ENCODE measurements around the gene OSBPL5. TPM values are rescaled to one million over a fixed set of nuclear protein-coding genes. Genes with fewer than 3 reads are reported as not detected.

OSBPL5 gene
- total and polyA plus RNA-seq, 8 donors, result 8.6 to 127 (median 25.2) TPM

- DNase-seq, result no peak
- WGBS, 5 donors, result 76 to 90% (median 84%) methylated on average over 6 of the region's 6 CpGs
- intact Hi-C loops (cut with DNase I; ENCODE audit: low total_unique reads), result no loop called here
These were observed 43.2 kb upstream of the OSBPL5 start for GRCh38 chr11:3208272-3208671.

GRCh38 chr11:3207526-3208189, 42.5 kb upstream of the OSBPL5 start:
- WGBS, 5 donors, result 75 to 82% (median 76%) methylated on average over 7 to 8 of the region's 8 CpGs
- H3K27ac ChIP-seq, result no peak overlapping the region
- TF ChIP-seq CTCF (IDR thresholded peaks at IDR 0.05), result no peak
- no peak for TF ChIP-seq POLR2AphosphoS5 (IDR thresholded peaks at IDR 0.05)
- TF ChIP-seq EP300 (IDR thresholded peaks at IDR 0.05), result no peak
- no peak for TF ChIP-seq POLR2A (IDR thresholded peaks at IDR 0.05)
- peaks cover 6 to 25% (median 18%) of the 10 kb centered on the region in 3 donors for H3K27me3 ChIP-seq
- no peak for DNase-seq
- no peak overlapping the region for H3K4me3 ChIP-seq
- H3K4me1 ChIP-seq, result peaks cover 7 to 21% (median 13%) of the 10 kb centered on the region in 4 donors
- no peaks in the 10 kb centered on the region for H3K36me3 ChIP-seq
- intact Hi-C loops (cut with DNase I; ENCODE audit: low total_unique reads), result no loop called here
- H3K9me3 ChIP-seq, result peaks cover 0 to 17% (median 12%) of the 10 kb centered on the region in 4 donors

More at GRCh38 chr11:3208272-3208671, 43.2 kb upstream of the OSBPL5 start:
- peaks cover 0 to 17% (median 12%) of the 10 kb centered on the region in 4 donors for H3K9me3 ChIP-seq
- H3K4me1 ChIP-seq, result peaks cover 2 to 15% (median 10%) of the 10 kb centered on the region in 4 donors
- TF ChIP-seq CTCF (IDR thresholded peaks at IDR 0.05) (no peak), POLR2AphosphoS5 (IDR thresholded peaks at IDR 0.05) (no peak), POLR2A (IDR thresholded peaks at IDR 0.05) (no peak), EP300 (IDR thresholded peaks at IDR 0.05) (no peak)
- no peak overlapping the region for H3K27ac ChIP-seq
- no peak overlapping the region for H3K4me3 ChIP-seq
- H3K36me3 ChIP-seq, result no peaks in the 10 kb centered on the region
- H3K27me3 ChIP-seq, result peaks cover under 1 to 19% (median 12%) of the 10 kb centered on the region in 3 donors

GRCh38 chr11:3206922-3207204, 41.8 kb upstream of the OSBPL5 start:
- 91 to 100% (median 96%) methylated on average over 1 of the region's 1 CpG for WGBS, 5 donors
- Histone ChIP-seq H3K4me3 (no peak overlapping the region), H3K27me3 (peaks cover 6 to 33% (median 26%) of the 10 kb centered on the region in 3 donors), H3K9me3 (peaks cover 0 to 15% (median 11%) of the 10 kb centered on the region in 4 donors), H3K27ac (no peak overlapping the region), H3K4me1 (peaks cover 7 to 21% (median 13%) of the 10 kb centered on the region in 4 donors), H3K36me3 (no peaks in the 10 kb centered on the region)
- intact Hi-C loops (cut with DNase I; ENCODE audit: low total_unique reads), result no loop called here
- DNase-seq, result no peak
- TF ChIP-seq POLR2AphosphoS5 (IDR thresholded peaks at IDR 0.05) (no peak), CTCF (IDR thresholded peaks at IDR 0.05) (no peak), EP300 (IDR thresholded peaks at IDR 0.05) (no peak), POLR2A (IDR thresholded peaks at IDR 0.05) (no peak)

- TF ChIP-seq EP300 (IDR thresholded peaks at IDR 0.05) (no peak), CTCF (IDR thresholded peaks at IDR 0.05) (no peak)
- H3K4me1 ChIP-seq, result peaks cover 7 to 21% (median 13%) of the 10 kb centered on the region in 4 donors
- 72 to 83% (median 80%) methylated on average over 8 of the region's 8 CpGs for WGBS, 5 donors
- H3K4me3 ChIP-seq, result no peak overlapping the region
- H3K9me3 ChIP-seq, result peaks cover 0 to 10% (median 5%) of the 10 kb centered on the region in 4 donors
- no peaks in the 10 kb centered on the region for H3K36me3 ChIP-seq
- intact Hi-C loops (cut with DNase I; ENCODE audit: low total_unique reads), result no loop called here
- peaks cover 6 to 38% (median 32%) of the 10 kb centered on the region in 3 donors for H3K27me3 ChIP-seq
- DNase-seq, result no peak
- H3K27ac ChIP-seq, result no peak overlapping the region
These were observed 41.2 kb upstream of the OSBPL5 start for GRCh38 chr11:3206156-3206921.

Measured in stomach (tissue), 9 donors.